NCI-H187 (cell line): ENCODE data around the gene TFDP2.

ENCODE experiments used
- DNase-seq, 2 experiments: peaks; one replicate each; lab custom pipeline; 2025; lab: John Stamatoyannopoulos, UW

Gene TFDP2

DNA sequence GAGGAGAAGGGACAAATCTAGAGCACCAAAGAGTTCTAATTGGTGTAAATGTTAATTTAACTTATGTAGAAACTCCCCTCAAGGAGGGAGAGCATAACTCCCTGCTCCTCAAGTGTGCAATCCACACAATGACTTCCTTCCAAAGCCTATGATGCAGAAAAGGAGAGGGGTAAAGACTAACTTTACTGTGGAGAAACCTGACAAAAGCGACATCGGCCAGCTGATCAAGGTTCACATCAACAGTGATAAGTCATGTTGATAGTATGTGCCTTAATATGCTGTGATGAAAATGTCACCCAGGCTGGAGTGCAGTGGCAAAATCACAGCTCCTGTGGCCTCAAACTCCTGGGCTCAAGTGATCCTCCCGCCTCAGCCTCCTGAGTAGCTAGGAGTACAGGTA is 76.5 kb downstream of the TFDP2 start:
- DNase-seq, result no peak

GRCh38 chr3:142065932-142066331 is 83.4 kb downstream of the TFDP2 start:
- DNase-seq, result no peak

GRCh38 chr3:142065344-142065743 is 84.0 kb downstream of the TFDP2 start:
- no peak for DNase-seq

DNA sequence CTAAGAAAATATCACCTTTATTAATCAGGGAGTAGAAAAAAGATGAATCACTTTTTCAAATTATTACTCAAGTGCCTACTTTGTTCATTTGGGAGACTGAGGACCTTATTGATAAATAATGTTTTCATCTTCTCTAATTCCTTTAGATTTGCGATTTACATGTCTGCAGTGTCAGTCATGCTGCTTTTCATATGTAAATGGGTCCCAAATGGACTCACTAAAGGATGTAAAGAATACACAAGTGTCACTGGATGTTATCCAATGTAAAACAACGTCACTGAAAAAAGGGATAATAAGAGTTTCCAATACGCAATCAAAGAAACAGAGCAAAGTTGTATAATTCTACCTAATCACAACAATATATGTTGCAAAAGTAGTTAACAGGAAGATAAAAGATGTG is 84.9 kb downstream of the TFDP2 start:
- DNase-seq, result no peak

GRCh38 chr3:142057331-142057725 is 92.0 kb downstream of the TFDP2 start:
- DNase-seq, result no peak

DNA sequence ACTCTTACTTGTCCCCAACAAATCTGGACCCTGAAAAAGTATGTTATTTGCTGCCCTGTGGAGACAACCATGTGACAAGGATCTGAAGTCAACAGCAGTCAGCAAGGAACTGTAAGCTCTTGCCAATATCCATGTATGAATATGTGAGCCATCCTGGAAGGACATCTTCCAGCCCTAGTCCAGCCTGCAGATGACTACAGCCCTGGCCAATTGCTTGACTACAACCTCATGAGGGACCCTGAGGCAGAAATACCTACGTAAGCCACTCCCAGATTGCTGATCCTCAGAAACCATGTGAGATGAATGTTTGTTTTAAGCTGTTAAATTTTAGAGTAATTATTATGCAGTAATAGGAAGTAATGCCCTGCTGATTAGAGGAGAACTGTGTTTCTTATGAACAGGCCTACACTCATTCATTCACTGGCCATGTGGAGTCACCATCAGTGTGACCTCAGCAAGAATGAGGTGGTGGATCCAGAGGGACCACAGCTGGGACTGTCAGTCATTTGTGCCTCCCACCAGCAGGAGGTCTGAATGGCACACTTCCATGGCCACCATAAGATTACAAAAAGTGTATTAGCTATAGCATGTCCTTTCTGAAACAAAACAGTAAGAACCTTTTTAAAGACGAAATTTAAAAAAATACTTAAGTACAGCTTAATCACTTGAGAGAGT is 92.6 kb downstream of the TFDP2 start:
- no peak for DNase-seq

DNA sequence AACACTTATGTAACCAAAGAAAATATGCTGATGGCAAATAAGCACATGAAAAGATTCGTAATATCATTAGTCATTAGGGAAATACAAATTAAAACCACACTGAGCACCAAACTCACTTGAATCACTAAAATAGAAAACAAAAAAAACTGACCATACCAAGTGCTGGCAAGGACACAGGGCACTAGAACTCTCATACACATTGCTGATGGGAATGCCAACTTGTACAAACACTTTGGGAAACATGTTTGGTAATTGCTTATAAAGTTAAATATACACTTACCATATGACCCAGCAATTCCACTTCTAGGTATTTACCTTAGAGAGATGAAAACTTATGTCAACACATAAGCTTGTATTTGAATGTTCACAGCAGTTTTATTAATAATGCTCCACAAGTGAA is 95.5 kb downstream of the TFDP2 start:
- DNase-seq, result no peak

- DNase-seq, result no peak
Measured at GRCh38 chr3:142053244-142053643, 96.1 kb downstream of the TFDP2 start.

GRCh38 chr3:142051351-142051750 is 98.0 kb downstream of the TFDP2 start:
- DNase-seq, result no peak

DNA sequence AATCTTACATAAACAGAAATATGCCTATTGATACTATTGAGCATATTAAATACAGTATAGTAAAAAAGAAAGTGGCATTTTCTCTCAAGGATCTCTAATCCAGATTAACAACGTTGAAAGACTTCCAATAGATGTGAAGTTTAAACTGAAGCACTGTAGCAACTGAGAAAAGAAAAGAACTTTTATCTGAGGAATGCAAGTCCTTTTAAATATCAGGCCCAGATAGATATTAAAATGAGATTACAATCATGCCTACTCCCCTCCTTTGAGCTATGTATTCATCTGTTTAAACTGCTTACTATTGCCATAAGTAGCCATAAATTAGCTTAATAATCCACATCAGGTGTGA is 102.3 kb downstream of the TFDP2 start:
- DNase-seq, result no peak

DNA sequence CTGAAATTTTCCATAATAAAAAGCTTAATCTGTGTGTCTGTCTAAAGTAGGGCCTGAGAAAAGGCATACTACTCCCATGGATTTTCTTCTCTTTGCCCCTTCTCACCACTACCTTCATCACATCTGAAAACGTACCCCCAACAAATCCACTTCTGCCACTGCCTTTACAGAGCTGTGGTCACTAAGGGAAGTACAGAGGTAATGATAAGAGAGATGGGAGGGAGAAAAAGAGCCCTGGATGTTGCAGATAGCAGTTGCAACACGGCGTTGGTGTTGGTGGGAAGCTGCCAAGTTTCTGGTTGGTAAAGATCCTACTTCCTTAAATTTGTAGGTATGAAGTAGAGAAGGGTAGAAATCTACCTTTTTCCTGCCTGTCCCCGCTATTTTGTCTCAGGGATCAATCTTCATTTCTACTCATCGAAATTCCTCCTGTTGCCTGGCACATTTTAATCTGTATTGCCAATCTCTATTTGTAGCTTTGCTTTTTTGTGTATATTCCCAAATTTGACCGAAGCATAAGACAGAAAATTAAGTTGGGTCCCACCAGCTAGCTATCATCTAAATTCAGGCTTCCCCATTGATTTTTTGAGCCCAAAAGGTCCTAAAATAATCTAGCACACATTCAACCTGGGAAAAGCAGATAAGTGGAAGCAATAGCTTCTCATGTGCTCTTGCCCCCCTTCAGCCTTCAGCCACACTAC is 102.9 kb downstream of the TFDP2 start:
- DNase-seq, result no peak

DNA sequence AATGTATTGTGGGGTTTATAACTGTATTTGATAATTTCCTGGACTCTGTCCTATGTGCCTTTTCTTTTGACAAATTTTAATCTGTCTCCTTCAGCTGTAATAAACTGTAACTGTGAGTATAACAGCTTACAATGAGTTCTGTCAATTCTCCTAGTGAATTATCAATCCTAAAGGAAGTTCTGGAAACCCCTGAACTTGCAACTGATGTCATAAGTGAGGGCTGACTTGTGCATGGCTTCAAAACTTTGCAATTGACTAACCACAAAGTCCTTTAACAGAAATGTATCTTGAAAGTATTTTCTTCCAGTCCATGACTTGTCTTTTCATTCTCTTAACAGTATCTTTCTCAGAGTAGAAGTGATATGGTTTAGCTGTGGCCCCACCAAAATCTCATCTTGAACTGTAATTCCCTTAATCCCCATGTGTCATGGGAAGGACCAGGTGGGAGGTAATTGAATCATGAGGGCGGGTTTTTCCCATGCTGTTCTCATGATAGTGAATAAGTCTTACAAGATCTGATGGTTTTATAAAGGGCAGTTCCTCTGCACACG is 108.3 kb downstream of the TFDP2 start:
- DNase-seq, result no peak

DNA sequence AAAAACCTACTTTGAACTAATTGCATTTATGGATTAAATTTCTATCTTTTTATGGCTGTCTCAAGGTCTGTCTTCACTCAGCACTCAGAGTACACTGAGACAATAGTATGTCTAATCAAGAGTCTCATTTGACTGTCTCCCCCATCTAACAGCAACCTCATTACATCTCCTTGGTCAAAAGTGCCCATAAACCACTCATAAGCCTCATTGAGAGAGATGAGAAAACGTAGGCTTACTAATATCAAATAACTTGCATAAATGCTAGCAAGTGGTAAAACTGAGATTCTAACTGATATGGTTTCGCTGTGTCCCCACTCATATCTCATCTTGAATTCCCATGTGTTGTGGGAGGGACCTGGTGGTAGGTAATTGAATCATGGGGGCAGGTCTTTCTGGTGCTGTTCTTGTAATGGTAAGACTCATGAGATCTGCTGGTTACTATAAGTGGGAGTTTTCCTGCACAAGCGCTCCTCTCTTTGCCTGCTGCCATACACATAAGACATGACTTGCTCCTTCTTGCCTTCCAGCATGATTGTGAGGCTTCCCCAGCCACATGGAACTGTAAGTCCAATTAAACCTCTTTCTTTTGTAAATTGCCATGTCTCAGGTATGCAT is 113.9 kb downstream of the TFDP2 start:
- no peak for DNase-seq

DNA sequence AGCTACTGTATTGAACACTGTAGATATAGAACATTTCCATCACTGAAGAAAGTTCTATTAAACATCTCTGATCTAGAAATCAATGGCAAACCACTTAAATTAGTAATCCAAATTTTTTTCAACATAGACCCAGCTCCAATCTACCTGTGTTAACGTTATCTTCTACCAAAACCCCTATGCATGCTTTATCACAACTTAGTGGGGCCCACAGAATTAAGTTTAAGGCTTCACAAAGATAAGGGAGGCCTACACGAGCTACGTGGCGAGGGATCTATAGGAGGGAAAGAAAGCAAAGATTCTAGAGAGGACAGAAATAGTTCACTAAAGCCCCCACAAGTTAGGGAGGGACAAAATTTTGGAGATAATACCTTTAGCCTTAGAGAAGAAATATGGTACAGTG is 116.1 kb downstream of the TFDP2 start:
- no peak for DNase-seq

DNA sequence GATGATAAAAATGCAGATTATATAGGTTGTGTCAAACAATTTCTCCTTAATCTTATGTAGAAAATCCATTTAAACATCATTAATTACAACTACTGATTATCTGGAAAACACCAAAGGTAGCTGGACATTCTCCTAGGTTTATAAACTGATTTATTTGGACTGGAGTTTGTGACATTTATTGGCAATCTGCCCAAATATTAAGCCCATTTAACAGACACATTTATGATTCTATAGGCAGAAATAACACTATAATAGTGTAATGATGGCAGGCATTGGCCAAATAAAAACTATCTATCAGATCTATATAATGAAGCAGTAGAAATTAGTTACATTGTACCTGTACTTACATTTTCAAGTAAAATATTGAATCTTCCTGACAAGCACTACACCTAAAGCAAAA is 117.8 kb downstream of the TFDP2 start:
- no peak for DNase-seq

DNA sequence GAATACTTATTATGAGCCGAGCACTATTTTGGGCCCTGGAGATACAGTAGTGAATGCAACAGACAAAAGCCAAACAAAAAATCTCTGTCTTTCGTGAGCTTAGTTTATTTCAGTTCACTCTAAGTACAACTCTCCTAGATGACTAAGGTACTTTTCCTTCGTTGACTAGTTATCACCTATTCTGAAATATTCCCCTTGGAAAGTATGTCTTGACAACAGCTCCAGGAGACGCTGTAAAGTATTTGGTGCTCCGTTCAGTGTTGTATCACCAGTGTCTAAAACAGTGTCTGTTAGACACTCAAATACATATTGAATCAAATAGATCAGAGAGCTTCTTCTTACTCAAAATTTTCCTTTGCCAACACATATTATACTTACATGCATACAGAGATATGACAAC is 119.6 kb downstream of the TFDP2 start:
- no peak for DNase-seq

DNA sequence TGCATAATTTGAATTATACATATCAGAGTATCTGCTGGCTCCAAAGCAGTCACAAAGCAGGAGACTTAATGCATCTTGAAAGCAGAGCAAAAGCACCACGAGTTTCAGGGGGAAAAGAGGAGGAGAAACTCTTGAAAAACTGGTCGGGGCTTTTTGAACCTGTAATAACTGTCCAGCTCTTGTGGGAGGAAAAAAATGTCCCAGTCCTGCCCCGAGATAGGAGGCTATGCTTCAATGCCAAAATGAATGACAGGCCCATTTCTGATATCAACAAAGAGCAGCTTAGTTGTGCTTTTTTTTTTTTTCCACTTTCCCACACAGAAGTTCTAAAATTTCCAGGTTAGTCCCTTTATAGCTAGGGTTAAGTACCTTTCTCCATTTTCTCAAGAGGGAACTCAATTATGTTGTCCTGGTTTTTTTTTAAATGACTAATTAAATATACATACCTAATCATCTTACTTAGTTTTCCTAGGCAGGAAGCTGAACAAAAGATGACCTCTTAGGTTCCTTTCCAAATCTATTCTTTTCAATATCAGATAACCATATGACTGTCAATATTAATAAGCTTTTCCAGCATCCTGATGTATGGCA is 120.2 kb downstream of the TFDP2 start:
- no peak for DNase-seq

GRCh38 chr3:142028243-142028777 is 121.0 kb downstream of the TFDP2 start:
- DNase-seq, result peak; percentile 1 to 8

DNA sequence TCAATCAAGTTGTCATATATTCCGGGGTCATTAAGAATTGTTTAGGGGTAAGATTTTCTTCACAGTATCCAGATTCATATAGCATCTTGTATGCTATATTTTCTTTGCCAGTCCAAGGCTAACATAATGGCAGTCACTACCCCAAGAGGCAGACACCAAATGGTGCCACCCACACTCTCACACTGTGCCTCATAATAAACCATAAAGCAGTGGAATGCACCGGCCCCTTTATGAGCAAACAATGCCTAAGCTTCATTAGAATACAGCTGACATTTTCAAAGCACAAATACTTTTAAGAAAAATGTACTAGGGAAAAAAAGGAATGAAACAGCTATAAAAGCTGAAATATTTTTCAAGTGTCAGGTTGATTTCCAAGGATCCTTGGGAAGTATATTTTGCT is 121.6 kb downstream of the TFDP2 start:
- DNase-seq, result peak in 1 of 2 experiments; percentile 1

DNA sequence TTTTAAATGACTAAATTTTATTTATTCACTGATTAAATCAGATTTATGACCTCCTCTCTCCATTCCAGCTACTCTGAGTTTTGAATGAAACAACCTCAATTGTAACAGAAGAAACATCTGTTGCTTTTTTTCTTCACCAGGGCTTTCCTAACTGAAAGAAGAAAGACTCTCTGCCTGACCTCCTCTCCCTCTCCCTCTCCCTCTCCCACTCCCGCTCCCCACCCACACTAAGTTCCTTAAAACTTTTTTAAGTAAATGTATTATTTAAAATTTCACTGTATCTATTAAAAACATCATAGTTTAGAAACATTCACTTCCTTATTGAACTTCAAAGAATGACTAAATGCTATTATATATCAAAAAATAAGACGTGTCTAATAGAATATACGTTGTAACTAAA is 122.0 kb downstream of the TFDP2 start:
- no peak for DNase-seq

DNA sequence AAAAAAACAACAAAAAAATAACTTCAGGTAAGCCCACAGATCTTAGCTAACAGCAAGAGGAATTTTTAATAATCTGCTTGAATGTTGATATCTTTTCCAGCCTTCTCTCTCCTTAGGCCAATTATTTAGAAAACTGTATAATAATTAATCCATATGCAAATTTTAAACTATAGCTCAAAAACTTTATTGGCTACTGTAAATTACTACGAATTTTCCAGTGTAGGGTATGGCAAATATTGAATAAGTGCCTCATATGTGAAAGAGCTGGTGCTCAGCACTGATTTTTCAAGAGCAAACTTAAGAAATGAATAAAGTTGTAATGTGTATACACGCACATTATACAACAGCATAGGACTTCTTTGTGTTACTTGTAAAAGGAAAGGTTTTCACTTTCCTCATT is 123.0 kb downstream of the TFDP2 start:
- no peak for DNase-seq

GRCh38 chr3:142022381-142022780 is 127.0 kb downstream of the TFDP2 start:
- DNase-seq, result peak; percentile 1 to 3

- no peak for DNase-seq
Measured at GRCh38 chr3:142021127-142021526, 128.2 kb downstream of the TFDP2 start.
